DND-41 (cell line): Measurements from ENCODE around the gene UHRF2.

Experiments used
- ATAC-seq: fragments of 200-7000 bp; cut with Tn5 transposase; 3 replicates; pipeline ENCODE4 v1.9.1; 2021; ENCODE audit warnings: low read depth; ENCODE audit not compliant: insufficient read depth
- DNase-seq: peaks from one replicate; pipeline ENCODE4 v3.0.0-alpha.2; 2020
- H2AFZ ChIP-seq: 2 replicates; pipeline ENCODE4 v1.6.0; 2012; ENCODE audit warnings: low read depth, low read length
- H3K27ac ChIP-seq: 2 replicates; pipeline ENCODE4 v1.5.1; 2012; ENCODE audit warnings: low read length, inconsistent platforms
- H3K27me3 ChIP-seq: fragments of 200-600 bp; sonication (generic); 2 replicates; pipeline ENCODE4 v1.6.0; 2012; ENCODE audit warnings: low read length, mild to moderate bottlenecking, inconsistent platforms; ENCODE audit not compliant: insufficient read depth, poor library complexity
- H3K36me3 ChIP-seq: 2 replicates; pipeline ENCODE4 v1.5.1; 2012; ENCODE audit warnings: low read length, inconsistent platforms; ENCODE audit not compliant: insufficient read depth
- H3K4me1 ChIP-seq: 2 replicates; pipeline ENCODE4 v1.5.1; 2012; ENCODE audit warnings: mild to moderate bottlenecking, low read length; ENCODE audit not compliant: insufficient read depth
- H3K4me2 ChIP-seq: 2 replicates; pipeline ENCODE4 v1.6.0; 2012; ENCODE audit warnings: mild to moderate bottlenecking, moderate library complexity, low read length, inconsistent platforms; ENCODE audit not compliant: insufficient read depth
- H3K4me3 ChIP-seq, 2 experiments: fragments of 200-600 bp in 1 of 2; shearing (Covaris generic) in 1 of 2; 2 replicates each; pipeline ENCODE4 v1.5.1; 2012 to 2016; ENCODE audit warnings: inconsistent platforms in 2 of 2, low read length in 2 of 2, mild to moderate bottlenecking in 2 of 2, low read depth in 1 of 2, moderate library complexity in 1 of 2
- H3K79me2 ChIP-seq: 2 replicates; pipeline ENCODE4 v1.6.0; 2012; ENCODE audit warnings: low read length, inconsistent platforms; ENCODE audit not compliant: insufficient read depth
- H3K9ac ChIP-seq: 2 replicates; pipeline ENCODE4 v1.6.0; 2012; ENCODE audit warnings: low read depth, mild to moderate bottlenecking, inconsistent platforms, low read length, moderate library complexity
- H3K9me3 ChIP-seq: 2 replicates; pipeline ENCODE4 v1.5.1; 2012; ENCODE audit warnings: low read length, moderate library complexity, mild to moderate bottlenecking, inconsistent platforms; ENCODE audit not compliant: insufficient read depth, severe bottlenecking
- H4K20me1 ChIP-seq: 2 replicates; pipeline ENCODE4 v1.6.0; 2012; ENCODE audit warnings: low read length; ENCODE audit not compliant: insufficient read depth
- EZH2 ChIP-seq: IDR thresholded peaks from 3 replicates; pipeline ENCODE4 v1.6.1; 2012; ENCODE audit warnings: borderline replicate concordance, low read depth, mild to moderate bottlenecking, moderate library complexity, low read length, inconsistent platforms; ENCODE audit not compliant: severe bottlenecking
- TF ChIP-seq, protein P1 (sequence below): IDR thresholded peaks from 2 replicates; pipeline ENCODE4 v1.5.1; 2012; ENCODE audit warnings: borderline replicate concordance, low read length, moderate library complexity, mild to moderate bottlenecking; ENCODE audit not compliant: poor library complexity, severe bottlenecking; ENCODE audit errors: extremely low read depth

Gene UHRF2

DNA sequence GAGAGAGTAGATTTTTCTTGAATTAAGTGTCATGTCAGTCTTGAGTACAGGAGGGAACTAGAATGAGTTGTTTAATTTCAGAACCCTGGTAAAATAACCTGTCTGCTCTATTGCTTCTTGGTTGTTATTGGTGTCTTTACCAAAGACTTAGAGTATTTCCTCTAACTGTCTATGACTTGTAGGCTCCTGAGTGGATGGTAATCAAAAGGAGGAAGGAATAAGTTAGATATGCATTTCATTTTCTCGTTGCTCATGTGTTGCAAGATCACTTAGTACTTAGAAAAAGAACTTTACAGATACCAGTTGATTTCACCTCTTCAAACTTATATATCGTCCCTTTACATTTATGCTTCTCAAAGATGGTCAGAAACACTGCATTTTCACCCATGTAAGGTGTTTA, 31.1 kb downstream of the UHRF2 start:
- H3K27me3 ChIP-seq = no peaks in the 10 kb centered on the region
- ATAC-seq (no peak), DNase-seq (no peak)
- H3K4me3 ChIP-seq = no peak overlapping the region
- H3K36me3 ChIP-seq = peaks cover 43% of the 10 kb centered on the region
- H3K27ac ChIP-seq = no peak overlapping the region
- H4K20me1 ChIP-seq = peaks cover 76% of the 10 kb centered on the region
- no peak overlapping the region for H3K9ac ChIP-seq
- no peak for TF ChIP-seq EZH2
- TF ChIP-seq, protein P1, sequence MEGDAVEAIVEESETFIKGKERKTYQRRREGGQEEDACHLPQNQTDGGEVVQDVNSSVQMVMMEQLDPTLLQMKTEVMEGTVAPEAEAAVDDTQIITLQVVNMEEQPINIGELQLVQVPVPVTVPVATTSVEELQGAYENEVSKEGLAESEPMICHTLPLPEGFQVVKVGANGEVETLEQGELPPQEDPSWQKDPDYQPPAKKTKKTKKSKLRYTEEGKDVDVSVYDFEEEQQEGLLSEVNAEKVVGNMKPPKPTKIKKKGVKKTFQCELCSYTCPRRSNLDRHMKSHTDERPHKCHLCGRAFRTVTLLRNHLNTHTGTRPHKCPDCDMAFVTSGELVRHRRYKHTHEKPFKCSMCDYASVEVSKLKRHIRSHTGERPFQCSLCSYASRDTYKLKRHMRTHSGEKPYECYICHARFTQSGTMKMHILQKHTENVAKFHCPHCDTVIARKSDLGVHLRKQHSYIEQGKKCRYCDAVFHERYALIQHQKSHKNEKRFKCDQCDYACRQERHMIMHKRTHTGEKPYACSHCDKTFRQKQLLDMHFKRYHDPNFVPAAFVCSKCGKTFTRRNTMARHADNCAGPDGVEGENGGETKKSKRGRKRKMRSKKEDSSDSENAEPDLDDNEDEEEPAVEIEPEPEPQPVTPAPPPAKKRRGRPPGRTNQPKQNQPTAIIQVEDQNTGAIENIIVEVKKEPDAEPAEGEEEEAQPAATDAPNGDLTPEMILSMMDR = no peak
- H3K79me2 ChIP-seq = peaks cover 99% of the 10 kb centered on the region
- no peak overlapping the region for H3K4me2 ChIP-seq
- H2AFZ ChIP-seq = no peak overlapping the region
- H3K4me1 ChIP-seq = no peaks in the 10 kb centered on the region
- H3K9me3 ChIP-seq = no peaks in the 10 kb centered on the region

DNA sequence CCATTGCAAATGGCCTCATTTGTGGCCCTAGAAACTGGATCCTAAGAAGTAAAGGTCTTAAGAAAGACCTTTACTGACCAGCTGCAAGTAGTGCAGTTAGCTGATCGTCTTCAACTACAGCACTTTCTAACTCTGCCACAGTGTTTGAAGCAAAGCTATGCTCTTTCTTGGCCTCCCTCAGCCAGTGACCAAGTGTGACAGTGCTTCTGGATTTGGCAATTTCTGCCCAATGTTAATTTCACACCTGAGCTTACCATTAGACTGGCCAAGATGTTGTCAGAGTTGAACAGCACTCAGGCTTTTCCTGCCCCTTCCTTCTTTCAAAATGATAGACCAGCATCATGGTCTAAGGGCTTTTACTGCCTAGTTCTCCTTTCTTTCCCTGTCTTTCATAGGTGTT, 36.1 kb downstream of the UHRF2 start:
- H3K79me2 ChIP-seq = peaks cover 98% of the 10 kb centered on the region
- H3K4me1 ChIP-seq = no peaks in the 10 kb centered on the region
- no peak overlapping the region for H3K27ac ChIP-seq
- H2AFZ ChIP-seq = no peak overlapping the region
- H3K4me3 ChIP-seq = no peak overlapping the region
- H3K9ac ChIP-seq = no peak overlapping the region
- no peaks in the 10 kb centered on the region for H3K9me3 ChIP-seq
- H3K27me3 ChIP-seq = no peaks in the 10 kb centered on the region
- ATAC-seq (no peak), DNase-seq (no peak)
- TF ChIP-seq, protein P1 = no peak
- no peak for TF ChIP-seq EZH2
- no peak overlapping the region for H3K4me2 ChIP-seq
- peaks cover 65% of the 10 kb centered on the region for H4K20me1 ChIP-seq
- peaks cover 29% of the 10 kb centered on the region for H3K36me3 ChIP-seq

GRCh38 chr9:6449645-6450044, 36.6 kb downstream of the UHRF2 start:
- TF ChIP-seq EZH2 = no peak
- TF ChIP-seq, protein P1 = no peak
- Histone ChIP-seq H3K27me3 (no peaks in the 10 kb centered on the region), H3K27ac (no peak overlapping the region)

More at GRCh38 chr9:6449645-6450044, 36.6 kb downstream of the UHRF2 start:
- Histone ChIP-seq H3K4me2 (no peak overlapping the region), H3K4me1 (no peaks in the 10 kb centered on the region), H3K9ac (no peak overlapping the region), H4K20me1 (peaks cover 65% of the 10 kb centered on the region), H3K79me2 (peaks cover 98% of the 10 kb centered on the region), H3K9me3 (no peaks in the 10 kb centered on the region), H3K36me3 (peaks cover 29% of the 10 kb centered on the region), H3K4me3 (no peak overlapping the region), H2AFZ (no peak overlapping the region)
- ATAC-seq = no peak
- no peak for DNase-seq
